Measurements from ENCODE around the gene MAPK1. TPM values are rescaled to one million over a fixed set of nuclear protein-coding genes. Genes with fewer than 3 reads are reported as not detected.

MAPK1 gene
- total and polyA plus RNA-seq, 9 of the 15 experiments (the other 6 are each of a cell fraction or from before 2014, with no cell fraction given) = 46.3 to 575 (median 283) TPM

DNA sequence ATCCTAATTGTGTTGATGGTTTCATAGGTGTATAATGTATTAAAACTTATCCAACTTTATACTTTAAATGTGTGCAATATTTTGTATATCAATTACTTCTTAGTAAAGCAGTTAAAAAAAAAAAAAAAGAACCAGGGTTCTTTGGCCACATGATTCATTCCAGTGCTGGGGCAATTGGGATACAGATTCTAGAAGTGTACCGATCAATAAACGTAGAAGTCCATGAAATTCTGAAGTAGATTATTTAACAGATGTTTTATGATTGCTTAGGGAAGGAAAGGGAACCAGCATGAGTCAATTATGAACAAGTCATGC lies 51.0 kb downstream of the MAPK1 start (continued):
- TF ChIP-seq, protein P1, sequence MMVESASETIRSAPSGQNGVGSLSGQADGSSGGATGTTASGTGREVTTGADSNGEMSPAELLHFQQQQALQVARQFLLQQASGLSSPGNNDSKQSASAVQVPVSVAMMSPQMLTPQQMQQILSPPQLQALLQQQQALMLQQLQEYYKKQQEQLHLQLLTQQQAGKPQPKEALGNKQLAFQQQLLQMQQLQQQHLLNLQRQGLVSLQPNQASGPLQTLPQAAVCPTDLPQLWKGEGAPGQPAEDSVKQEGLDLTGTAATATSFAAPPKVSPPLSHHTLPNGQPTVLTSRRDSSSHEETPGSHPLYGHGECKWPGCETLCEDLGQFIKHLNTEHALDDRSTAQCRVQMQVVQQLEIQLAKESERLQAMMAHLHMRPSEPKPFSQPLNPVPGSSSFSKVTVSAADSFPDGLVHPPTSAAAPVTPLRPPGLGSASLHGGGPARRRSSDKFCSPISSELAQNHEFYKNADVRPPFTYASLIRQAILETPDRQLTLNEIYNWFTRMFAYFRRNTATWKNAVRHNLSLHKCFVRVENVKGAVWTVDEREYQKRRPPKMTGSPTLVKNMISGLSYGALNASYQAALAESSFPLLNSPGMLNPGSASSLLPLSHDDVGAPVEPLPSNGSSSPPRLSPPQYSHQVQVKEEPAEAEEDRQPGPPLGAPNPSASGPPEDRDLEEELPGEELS (CRISPR knock-in tag; IDR thresholded peaks at IDR 0.05; ENCODE audit: borderline replicate concordance) = 0 out of 2 replicates have a peak, but pooled peaks have one; percentile 37
- TF ChIP-seq JUND (IDR thresholded peaks at IDR 0.05; ENCODE audit: borderline replicate concordance, low read depth, low read length) (no peak), JUND (tag; IDR thresholded peaks at IDR 0.05; ENCODE audit: borderline replicate concordance, low read depth, low read length) (no peak), CREB5 (CRISPR knock-in tag; IDR thresholded peaks at IDR 0.05) (no peak), SRSF3 (IDR thresholded peaks at IDR 0.05; ENCODE audit: insufficient read depth, low read length) (no peak)
- TF ChIP-seq, protein P2, sequence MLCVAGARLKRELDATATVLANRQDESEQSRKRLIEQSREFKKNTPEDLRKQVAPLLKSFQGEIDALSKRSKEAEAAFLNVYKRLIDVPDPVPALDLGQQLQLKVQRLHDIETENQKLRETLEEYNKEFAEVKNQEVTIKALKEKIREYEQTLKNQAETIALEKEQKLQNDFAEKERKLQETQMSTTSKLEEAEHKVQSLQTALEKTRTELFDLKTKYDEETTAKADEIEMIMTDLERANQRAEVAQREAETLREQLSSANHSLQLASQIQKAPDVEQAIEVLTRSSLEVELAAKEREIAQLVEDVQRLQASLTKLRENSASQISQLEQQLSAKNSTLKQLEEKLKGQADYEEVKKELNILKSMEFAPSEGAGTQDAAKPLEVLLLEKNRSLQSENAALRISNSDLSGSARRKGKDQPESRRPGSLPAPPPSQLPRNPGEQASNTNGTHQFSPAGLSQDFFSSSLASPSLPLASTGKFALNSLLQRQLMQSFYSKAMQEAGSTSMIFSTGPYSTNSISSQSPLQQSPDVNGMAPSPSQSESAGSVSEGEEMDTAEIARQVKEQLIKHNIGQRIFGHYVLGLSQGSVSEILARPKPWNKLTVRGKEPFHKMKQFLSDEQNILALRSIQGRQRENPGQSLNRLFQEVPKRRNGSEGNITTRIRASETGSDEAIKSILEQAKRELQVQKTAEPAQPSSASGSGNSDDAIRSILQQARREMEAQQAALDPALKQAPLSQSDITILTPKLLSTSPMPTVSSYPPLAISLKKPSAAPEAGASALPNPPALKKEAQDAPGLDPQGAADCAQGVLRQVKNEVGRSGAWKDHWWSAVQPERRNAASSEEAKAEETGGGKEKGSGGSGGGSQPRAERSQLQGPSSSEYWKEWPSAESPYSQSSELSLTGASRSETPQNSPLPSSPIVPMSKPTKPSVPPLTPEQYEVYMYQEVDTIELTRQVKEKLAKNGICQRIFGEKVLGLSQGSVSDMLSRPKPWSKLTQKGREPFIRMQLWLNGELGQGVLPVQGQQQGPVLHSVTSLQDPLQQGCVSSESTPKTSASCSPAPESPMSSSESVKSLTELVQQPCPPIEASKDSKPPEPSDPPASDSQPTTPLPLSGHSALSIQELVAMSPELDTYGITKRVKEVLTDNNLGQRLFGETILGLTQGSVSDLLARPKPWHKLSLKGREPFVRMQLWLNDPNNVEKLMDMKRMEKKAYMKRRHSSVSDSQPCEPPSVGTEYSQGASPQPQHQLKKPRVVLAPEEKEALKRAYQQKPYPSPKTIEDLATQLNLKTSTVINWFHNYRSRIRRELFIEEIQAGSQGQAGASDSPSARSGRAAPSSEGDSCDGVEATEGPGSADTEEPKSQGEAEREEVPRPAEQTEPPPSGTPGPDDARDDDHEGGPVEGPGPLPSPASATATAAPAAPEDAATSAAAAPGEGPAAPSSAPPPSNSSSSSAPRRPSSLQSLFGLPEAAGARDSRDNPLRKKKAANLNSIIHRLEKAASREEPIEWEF (CRISPR knock-in tag; IDR thresholded peaks at IDR 0.05) = peak; percentile 98
